WTC11 (cell line): ENCODE measurements around the gene BMP2K. TPM values are rescaled to one million over a fixed set of nuclear protein-coding genes. Genes with fewer than 3 reads are reported as not detected.

Source experiments
- ATAC-seq: fragments of 200-7000 bp; cut with Tn5 transposase; 2 replicates; pipeline ENCODE4 v1.10.0; 2021; ENCODE audit warnings: mild to moderate bottlenecking, moderate library complexity
- Bru-seq: library from RNA; stranded (reverse); fragments of 400-500 nt; gene quantifications from one replicate; lab custom pipeline; 2021; lab: Mats Ljungman, UMichigan
- CTCF ChIA-PET: fragments of 300-600 bp; sonication (Branson Sonifier 250); formaldehyde crosslinking; loops from one replicate; lab custom pipeline; 2021; ENCODE audit warnings: antibody characterized with exemption; lab: Charles Lee
- POLR2A ChIA-PET: fragments of 350-600 bp; sonication (Branson Sonifier 250); formaldehyde crosslinking; loops from one replicate; lab custom pipeline; 2021; ENCODE audit warnings: antibody characterized with exemption; lab: Charles Lee
- DNase-seq: peaks from one replicate; pipeline ENCODE4 v3.0.0; 2021; ENCODE audit warnings: low spot score
- H3K27ac Mint-ChIP-seq: 2 replicates; pipeline ENCODE4 v1.8.0; 2021; ENCODE audit warnings: mixed read lengths
- H3K27me3 Mint-ChIP-seq: 2 replicates; pipeline ENCODE4 v1.8.0; 2021; ENCODE audit warnings: low read depth, mild to moderate bottlenecking, moderate library complexity, mixed read lengths
- H3K36me3 Mint-ChIP-seq: 2 replicates; pipeline ENCODE4 v1.8.0; 2021; ENCODE audit warnings: mixed read lengths
- H3K4me1 Mint-ChIP-seq: 2 replicates; pipeline ENCODE4 v1.8.0; 2022; ENCODE audit warnings: mixed read lengths
- H3K4me3 Mint-ChIP-seq: 2 replicates; pipeline ENCODE4 v1.8.0; 2021; ENCODE audit warnings: mild to moderate bottlenecking, moderate library complexity, mixed read lengths
- H3K9me3 Mint-ChIP-seq: 2 replicates; pipeline ENCODE4 v1.8.0; 2021; ENCODE audit warnings: mixed read lengths
- ATF3 ChIP-seq: sonication (generic); formaldehyde crosslinking; conservative IDR thresholded peaks from 2 replicates; pipeline ENCODE4 v1.8.1; 2022; ENCODE audit warnings: mild to moderate bottlenecking, missing genetic modification reagents
- ATF6 ChIP-seq: sonication (generic); formaldehyde crosslinking; IDR thresholded peaks from 2 replicates; pipeline ENCODE4 v1.8.1; 2023; ENCODE audit warnings: mild to moderate bottlenecking, missing genetic modification reagents
- CBFB ChIP-seq: sonication (generic); formaldehyde crosslinking; IDR thresholded peaks from 2 replicates; pipeline ENCODE4 v1.8.1; 2022; ENCODE audit warnings: mild to moderate bottlenecking, low read depth, missing genetic modification reagents
- ETV6 ChIP-seq: sonication (generic); formaldehyde crosslinking; IDR thresholded peaks from 2 replicates; pipeline ENCODE4 v1.8.1; 2022; ENCODE audit warnings: mild to moderate bottlenecking, missing genetic modification reagents
- FOXK1 ChIP-seq: sonication (generic); formaldehyde crosslinking; IDR thresholded peaks from 2 replicates; pipeline ENCODE4 v1.8.0; 2022; ENCODE audit warnings: mild to moderate bottlenecking, moderate library complexity, missing genetic modification reagents
- FOXP1 ChIP-seq: sonication (generic); formaldehyde crosslinking; IDR thresholded peaks from 2 replicates; pipeline ENCODE4 v1.8.0; 2022; ENCODE audit warnings: missing genetic modification reagents, mild to moderate bottlenecking, moderate library complexity, borderline replicate concordance
- GTF2I ChIP-seq: fragments of 250-450 bp; sonication (Bioruptor Pico); conservative IDR thresholded peaks from 2 replicates; pipeline ENCODE4 v1.4.0; 2021; ENCODE audit warnings: mild to moderate bottlenecking
- IRF1 ChIP-seq: sonication (generic); formaldehyde crosslinking; IDR thresholded peaks from 2 replicates; pipeline ENCODE4 v1.8.0; 2023; ENCODE audit warnings: missing genetic modification reagents
- JUN ChIP-seq: sonication (generic); formaldehyde crosslinking; IDR thresholded peaks from 2 replicates; pipeline ENCODE4 v1.8.0; 2023; ENCODE audit warnings: mild to moderate bottlenecking, missing genetic modification reagents
- KAT7 ChIP-seq: sonication (generic); formaldehyde crosslinking; IDR thresholded peaks from 2 replicates; pipeline ENCODE4 v1.8.1; 2023; ENCODE audit warnings: missing genetic modification reagents, mild to moderate bottlenecking, borderline replicate concordance
- MAX ChIP-seq: sonication (generic); formaldehyde crosslinking; IDR thresholded peaks from 2 replicates; pipeline ENCODE4 v1.8.0; 2022; ENCODE audit warnings: mild to moderate bottlenecking, missing genetic modification reagents
- MXD4 ChIP-seq: fragments of 250-450 bp; sonication (Bioruptor Pico); IDR thresholded peaks from 2 replicates; pipeline ENCODE4 v1.8.0; 2021; ENCODE audit warnings: mild to moderate bottlenecking, moderate library complexity, borderline replicate concordance
- MYBL2 ChIP-seq: sonication (generic); formaldehyde crosslinking; IDR thresholded peaks from 2 replicates; pipeline ENCODE4 v1.8.1; 2023; ENCODE audit warnings: mild to moderate bottlenecking, moderate library complexity, missing genetic modification reagents
- NFE2L1 ChIP-seq: sonication (generic); formaldehyde crosslinking; IDR thresholded peaks from 2 replicates; pipeline ENCODE4 v1.8.1; 2023; ENCODE audit warnings: missing genetic modification reagents
- NR2C2 ChIP-seq: sonication (generic); formaldehyde crosslinking; IDR thresholded peaks from 2 replicates; pipeline ENCODE4 v1.8.0; 2022; ENCODE audit warnings: mild to moderate bottlenecking, missing genetic modification reagents
- PRRX2 ChIP-seq: fragments of 250-450 bp; sonication (Bioruptor Pico); IDR thresholded peaks from 2 replicates; pipeline ENCODE4 v1.8.0; 2021; ENCODE audit warnings: mild to moderate bottlenecking
- SMAD3 ChIP-seq: sonication (generic); formaldehyde crosslinking; IDR thresholded peaks from 2 replicates; pipeline ENCODE4 v1.8.0; 2022; ENCODE audit warnings: missing genetic modification reagents, mild to moderate bottlenecking, borderline replicate concordance
- ZBTB21 ChIP-seq: sonication (generic); formaldehyde crosslinking; IDR thresholded peaks from 2 replicates; pipeline ENCODE4 v1.8.1; 2023; ENCODE audit warnings: mild to moderate bottlenecking, missing genetic modification reagents, borderline replicate concordance
- ZNF121 ChIP-seq: sonication (generic); formaldehyde crosslinking; IDR thresholded peaks from 2 replicates; pipeline ENCODE4 v1.8.0; 2023; ENCODE audit warnings: missing genetic modification reagents
- ZNF263 ChIP-seq: sonication (generic); formaldehyde crosslinking; IDR thresholded peaks from 2 replicates; pipeline ENCODE4 v1.8.1; 2022; ENCODE audit warnings: low read depth, mild to moderate bottlenecking, moderate library complexity, missing genetic modification reagents
- ZNF423 ChIP-seq: fragments of 250-450 bp; sonication (Bioruptor Pico); IDR thresholded peaks from 2 replicates; pipeline ENCODE4 v2.1.2; 2022; ENCODE audit warnings: mild to moderate bottlenecking, moderate library complexity
- ZNF671 ChIP-seq: fragments of 250-450 bp; sonication (Bioruptor Pico); IDR thresholded peaks from 2 replicates; pipeline ENCODE4 v1.8.0; 2021; ENCODE audit warnings: mild to moderate bottlenecking
- long read RNA-seq, 3 experiments: library from RNA in 1 of 3; library from capped mRNA in 1 of 3; library from polyadenylated mRNA in 1 of 3; unstranded in 2 of 3; stranded (forward) in 1 of 3; transcript quantifications; one replicate each; pipeline ENCODE4 v2.0.0, GENCODE V29; 2021
- total RNA-seq: library from RNA; stranded (reverse); gene quantifications from 3 replicates; pipeline ENCODE4 v1.2.3, GENCODE V29; 2021
- TF ChIP-seq, protein P1 (sequence below): fragments of 250-450 bp; sonication (Bioruptor Pico); IDR thresholded peaks from 2 replicates; pipeline ENCODE4 v2.1.2; 2022; ENCODE audit warnings: mild to moderate bottlenecking, moderate library complexity
- TF ChIP-seq, protein P2 (sequence below): sonication (generic); formaldehyde crosslinking; IDR thresholded peaks from 2 replicates; pipeline ENCODE4 v1.8.1; 2023; ENCODE audit warnings: mild to moderate bottlenecking, missing genetic modification reagents, moderate library complexity
- TF ChIP-seq, protein P3 (sequence below): sonication (generic); formaldehyde crosslinking; IDR thresholded peaks from 2 replicates; pipeline ENCODE4 v1.8.0; 2022; ENCODE audit warnings: mild to moderate bottlenecking, missing genetic modification reagents

BMP2K gene
- 19.9 to 23.3 TPM (median 20.2 TPM) in 3 replicates for total RNA-seq
- percentile 82 among the genes with signal in this experiment for Bru-seq, nascent RNA
- long read RNA-seq, experiment 1, transcript BMP2K-204 (14 exons, 3,195 nt): major isoform, 15 of 60 reads
- long read RNA-seq, experiment 1, transcript BMP2K-201 (16 exons, 3,804 nt): minor isoform, 12 of 60 reads
- long read RNA-seq, experiment 1, partial matches to known transcripts: 11 of 60 reads
- long read RNA-seq, experiment 1, other reads (novel, unspliced or antisense): 22 of 60 reads
- long read RNA-seq, experiment 2, partial matches to known transcripts: 3 of 26 reads
- long read RNA-seq, experiment 2, other reads (novel, unspliced or antisense): 23 of 26 reads
- long read RNA-seq, experiment 3: 0 reads

DNA sequence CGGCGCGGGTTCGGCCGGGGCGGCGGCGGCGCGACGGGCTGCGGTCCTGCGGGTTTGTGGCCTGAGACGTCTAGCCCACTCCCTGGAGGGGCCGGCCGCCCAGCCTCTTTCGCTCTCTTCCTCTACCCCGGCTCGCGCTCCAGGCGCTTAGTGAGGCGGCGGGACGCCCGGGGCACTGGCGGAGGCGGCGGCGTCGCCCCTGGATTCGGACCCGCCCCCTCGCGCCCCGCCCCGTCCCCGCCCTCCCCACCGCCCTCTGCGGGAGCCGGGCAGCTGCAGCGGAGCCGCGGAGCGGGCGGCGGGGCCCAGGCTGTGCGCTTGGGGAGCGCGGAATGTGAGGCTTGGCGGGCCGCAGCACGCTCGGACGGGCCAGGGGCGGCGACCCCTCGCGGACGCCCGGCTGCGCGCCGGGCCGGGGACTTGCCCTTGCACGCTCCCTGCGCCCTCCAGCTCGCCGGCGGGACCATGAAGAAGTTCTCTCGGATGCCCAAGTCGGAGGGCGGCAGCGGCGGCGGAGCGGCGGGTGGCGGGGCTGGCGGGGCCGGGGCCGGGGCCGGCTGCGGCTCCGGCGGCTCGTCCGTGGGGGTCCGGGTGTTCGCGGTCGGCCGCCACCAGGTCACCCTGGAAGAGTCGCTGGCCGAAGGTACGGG lies at the start of gene BMP2K:
Gene BMP2K (plus strand): TSS at position 272 of the 650 bp plus-strand sequence. CDS start 194 bp downstream, at position 466.
- H3K27me3 Mint-ChIP-seq: no peaks in the 10 kb centered on the region
- no peaks in the 10 kb centered on the region for H3K9me3 Mint-ChIP-seq
- peak; percentile 79 for ATAC-seq
- POLR2A ChIA-PET: interaction anchor here (0.8 to 1.1 kb wide), 2 partner anchors 61 to 224 kb away, joined by 3 read pairs; no protein-coding TSS in a partner anchor
- peaks cover 10% of the 10 kb centered on the region; the same call in 1 of the 2 replicates for H3K4me1 Mint-ChIP-seq
- TF ChIP-seq MAX (peak; percentile 10; the same call in 1 of the 2 replicates), CBFB (no peak), FOXP1 (CRISPR knock-in tag) (peak; percentile 79; the same call in 1 of the 2 replicates), ZNF121 (CRISPR knock-in tag) (peak; percentile 97), ZNF423 (CRISPR knock-in tag) (no peak), MYBL2 (CRISPR knock-in tag) (peak; percentile 15; the same call in 1 of the 2 replicates), NFE2L1 (CRISPR knock-in tag) (no peak), ETV6 (CRISPR knock-in tag) (peak; percentile 48; the same call in 1 of the 2 replicates), SMAD3 (CRISPR knock-in tag) (no peak), PRRX2 (no peak), KAT7 (CRISPR knock-in tag) (no peak), GTF2I (CRISPR knock-in tag) (no peak), FOXK1 (CRISPR knock-in tag) (no peak), JUN (CRISPR knock-in tag) (no peak), IRF1 (no peak), MXD4 (CRISPR knock-in tag) (no peak)
- TF ChIP-seq, protein P1, sequence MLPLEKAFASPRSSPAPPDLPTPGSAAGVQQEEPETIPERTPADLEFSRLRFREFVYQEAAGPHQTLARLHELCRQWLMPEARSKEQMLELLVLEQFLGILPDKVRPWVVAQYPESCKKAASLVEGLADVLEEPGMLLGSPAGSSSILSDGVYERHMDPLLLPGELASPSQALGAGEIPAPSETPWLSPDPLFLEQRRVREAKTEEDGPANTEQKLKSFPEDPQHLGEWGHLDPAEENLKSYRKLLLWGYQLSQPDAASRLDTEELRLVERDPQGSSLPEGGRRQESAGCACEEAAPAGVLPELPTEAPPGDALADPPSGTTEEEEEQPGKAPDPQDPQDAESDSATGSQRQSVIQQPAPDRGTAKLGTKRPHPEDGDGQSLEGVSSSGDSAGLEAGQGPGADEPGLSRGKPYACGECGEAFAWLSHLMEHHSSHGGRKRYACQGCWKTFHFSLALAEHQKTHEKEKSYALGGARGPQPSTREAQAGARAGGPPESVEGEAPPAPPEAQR: no peak
- TF ChIP-seq, protein P2, sequence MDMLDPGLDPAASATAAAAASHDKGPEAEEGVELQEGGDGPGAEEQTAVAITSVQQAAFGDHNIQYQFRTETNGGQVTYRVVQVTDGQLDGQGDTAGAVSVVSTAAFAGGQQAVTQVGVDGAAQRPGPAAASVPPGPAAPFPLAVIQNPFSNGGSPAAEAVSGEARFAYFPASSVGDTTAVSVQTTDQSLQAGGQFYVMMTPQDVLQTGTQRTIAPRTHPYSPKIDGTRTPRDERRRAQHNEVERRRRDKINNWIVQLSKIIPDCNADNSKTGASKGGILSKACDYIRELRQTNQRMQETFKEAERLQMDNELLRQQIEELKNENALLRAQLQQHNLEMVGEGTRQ: 0 out of 2 replicates have a peak, but pooled peaks have one; percentile 46
- TF ChIP-seq, all 79 proteins: peak for 6
- Mint-ChIP-seq H3K27ac (peak within 1 kb of the TSS; percentile 99), H3K4me3 (peak within 1 kb of the TSS; percentile 88), H3K36me3 (no peaks in the 10 kb centered on the region)
- peak; percentile 82 for DNase-seq
- CTCF ChIA-PET: interaction anchor here (0.6 to 1.2 kb wide), 5 partner anchors 172 to 1424 kb away, joined by 3 to 8 read pairs (median 3); no protein-coding TSS in a partner anchor

DNA sequence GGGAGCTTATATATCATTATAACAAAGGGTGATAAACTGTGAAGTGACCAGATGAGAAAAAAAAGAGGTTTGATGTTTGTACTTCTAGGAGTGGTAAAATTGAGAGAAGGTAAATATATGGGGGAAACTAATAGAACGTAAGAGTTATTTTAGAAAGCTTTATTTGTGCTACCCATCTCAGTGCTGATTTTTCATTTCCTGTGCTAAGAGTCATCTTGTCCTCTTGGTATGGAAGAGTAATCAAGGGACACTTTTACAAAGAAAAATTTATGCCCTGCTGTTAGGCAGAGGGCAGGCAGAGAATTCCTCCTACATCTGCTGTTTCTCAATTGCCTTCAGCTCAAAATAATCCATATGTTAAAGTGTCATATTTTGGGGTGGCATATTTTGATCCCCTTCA lies 49.6 kb upstream of the BMP2K start:
- Mint-ChIP-seq H3K9me3 (no peaks in the 10 kb centered on the region), H3K4me3 (no peak overlapping the region), H3K27ac (no peak overlapping the region), H3K36me3 (no peaks in the 10 kb centered on the region), H3K4me1 (peaks cover 24% of the 10 kb centered on the region), H3K27me3 (peaks cover 25% of the 10 kb centered on the region)
- CTCF ChIA-PET: interaction anchor here (0.7 kb wide), 1 partner anchor 869 kb away, joined by 4 read pairs; no protein-coding TSS in a partner anchor
- ATAC-seq (no peak), DNase-seq (no peak)
- POLR2A ChIA-PET: interaction anchor here (0.7 kb wide), 1 partner anchor 176 kb away, joined by 4 read pairs; no protein-coding TSS in a partner anchor
- TF ChIP-seq, protein P1: no peak
- TF ChIP-seq ATF6 (no peak), NR2C2 (CRISPR knock-in tag) (no peak), ATF3 (CRISPR knock-in tag) (no peak), ZBTB21 (CRISPR knock-in tag) (no peak), ZNF671 (CRISPR knock-in tag) (no peak), ZNF263 (CRISPR knock-in tag) (no peak)
- TF ChIP-seq, protein P3, sequence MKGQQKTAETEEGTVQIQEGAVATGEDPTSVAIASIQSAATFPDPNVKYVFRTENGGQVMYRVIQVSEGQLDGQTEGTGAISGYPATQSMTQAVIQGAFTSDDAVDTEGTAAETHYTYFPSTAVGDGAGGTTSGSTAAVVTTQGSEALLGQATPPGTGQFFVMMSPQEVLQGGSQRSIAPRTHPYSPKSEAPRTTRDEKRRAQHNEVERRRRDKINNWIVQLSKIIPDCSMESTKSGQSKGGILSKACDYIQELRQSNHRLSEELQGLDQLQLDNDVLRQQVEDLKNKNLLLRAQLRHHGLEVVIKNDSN (CRISPR knock-in tag): no peak
